ENCODE results near the gene NFIX.

Gene NFIX

GRCh38 chr19:13026462-13027370 is 31.4 kb downstream of the NFIX start:
- Histone ChIP-seq H3K79me2 (ENCODE audit: control insufficient read depth, insufficient read depth, low read length) (no peaks in the 10 kb centered on the region), H3K27me3 (ENCODE audit: insufficient read depth, low read length, poor library complexity) (peaks cover 76% of the 10 kb centered on the region), H3K36me3 (ENCODE audit: control insufficient read depth, insufficient read depth, low read length) (no peaks in the 10 kb centered on the region), H2BK5ac (ENCODE audit: low read length) (no peak overlapping the region), H2BK15ac (replicated peaks; ENCODE audit: low read depth) (no peak overlapping the region), H2BK120ac (ENCODE audit: low read depth, low read length) (no peak overlapping the region), H3K4me3 (ENCODE audit: low read length) (no peak overlapping the region), H3K56ac (ENCODE audit: low read length) (no peak overlapping the region), H3K9ac (ENCODE audit: low read length) (no peak overlapping the region), H4K8ac (ENCODE audit: low read depth, low read length) (no peak overlapping the region), H3K79me1 (ENCODE audit: low read length) (no peaks in the 10 kb centered on the region), H4K5ac (ENCODE audit: low read length) (no peak overlapping the region), H3K4me1 (ENCODE audit: control insufficient read depth, low read depth, low read length) (no peaks in the 10 kb centered on the region), H3K23ac (ENCODE audit: low read length) (no peak overlapping the region), H3K4me2 (ENCODE audit: low read length) (no peak overlapping the region), H3K18ac (ENCODE audit: low read length) (no peak overlapping the region), H3K27ac (ENCODE audit: low read depth, low read length) (no peak overlapping the region), H3K4ac (ENCODE audit: low read depth, low read length) (no peak overlapping the region), H2AK5ac (ENCODE audit: low read length) (no peak overlapping the region)
- WGBS (ENCODE audit: extremely low coverage, insufficient coverage, low lambda C conversion rate), result no CpG with 5 or more reads among the region's 14 CpGs
- DNase-seq, result no peak

- Histone ChIP-seq H3K27me3 (ENCODE audit: insufficient read depth, low read length, poor library complexity) (peaks cover 68% of the 10 kb centered on the region), H3K27ac (ENCODE audit: low read depth, low read length) (no peak overlapping the region), H4K5ac (ENCODE audit: low read length) (no peak overlapping the region), H3K36me3 (ENCODE audit: control insufficient read depth, insufficient read depth, low read length) (no peaks in the 10 kb centered on the region), H3K18ac (ENCODE audit: low read length) (no peak overlapping the region), H3K4me2 (ENCODE audit: low read length) (no peak overlapping the region), H3K4me1 (ENCODE audit: control insufficient read depth, low read depth, low read length) (no peaks in the 10 kb centered on the region), H3K4ac (ENCODE audit: low read depth, low read length) (no peak overlapping the region), H2BK5ac (ENCODE audit: low read length) (no peak overlapping the region), H3K23ac (ENCODE audit: low read length) (no peak overlapping the region), H3K9ac (ENCODE audit: low read length) (no peak overlapping the region), H4K8ac (ENCODE audit: low read depth, low read length) (no peak overlapping the region), H2AK5ac (ENCODE audit: low read length) (no peak overlapping the region), H3K79me2 (ENCODE audit: control insufficient read depth, insufficient read depth, low read length) (no peaks in the 10 kb centered on the region), H3K4me3 (ENCODE audit: low read length) (no peak overlapping the region), H3K79me1 (ENCODE audit: low read length) (no peaks in the 10 kb centered on the region), H2BK15ac (replicated peaks; ENCODE audit: low read depth) (no peak overlapping the region), H2BK120ac (ENCODE audit: low read depth, low read length) (no peak overlapping the region), H3K56ac (ENCODE audit: low read length) (no peak overlapping the region)
- WGBS (ENCODE audit: extremely low coverage, insufficient coverage, low lambda C conversion rate), result no CpG with 5 or more reads among the region's 6 CpGs
- no peak for DNase-seq
Observed at GRCh38 chr19:13027557-13027956, 32.3 kb downstream of the NFIX start.

- no peaks in the 10 kb centered on the region for H3K79me1 ChIP-seq (ENCODE audit: low read length)
- H3K18ac ChIP-seq (ENCODE audit: low read length), result no peak overlapping the region
- H2BK5ac ChIP-seq (ENCODE audit: low read length), result no peak overlapping the region
- no peak overlapping the region for H2BK15ac ChIP-seq (replicated peaks; ENCODE audit: low read depth)
- no peak overlapping the region for H3K56ac ChIP-seq (ENCODE audit: low read length)
- no peak overlapping the region for H3K4me3 ChIP-seq (ENCODE audit: low read length)
- no peak overlapping the region for H3K4me2 ChIP-seq (ENCODE audit: low read length)
- no peak overlapping the region for H3K23ac ChIP-seq (ENCODE audit: low read length)
- no peaks in the 10 kb centered on the region for H3K36me3 ChIP-seq (ENCODE audit: control insufficient read depth, insufficient read depth, low read length)
- no peak overlapping the region for H3K9ac ChIP-seq (ENCODE audit: low read length)
- H3K79me2 ChIP-seq (ENCODE audit: control insufficient read depth, insufficient read depth, low read length), result no peaks in the 10 kb centered on the region
- peaks cover 65% of the 10 kb centered on the region for H3K27me3 ChIP-seq (ENCODE audit: insufficient read depth, low read length, poor library complexity)
- no peak overlapping the region for H4K8ac ChIP-seq (ENCODE audit: low read depth, low read length)
- H2AK5ac ChIP-seq (ENCODE audit: low read length), result no peak overlapping the region
- no peak for DNase-seq
- no peaks in the 10 kb centered on the region for H3K4me1 ChIP-seq (ENCODE audit: control insufficient read depth, low read depth, low read length)
- WGBS (ENCODE audit: extremely low coverage, insufficient coverage, low lambda C conversion rate), result no CpG with 5 or more reads among the region's 3 CpGs
- H3K4ac ChIP-seq (ENCODE audit: low read depth, low read length), result no peak overlapping the region
- no peak overlapping the region for H2BK120ac ChIP-seq (ENCODE audit: low read depth, low read length)
- no peak overlapping the region for H3K27ac ChIP-seq (ENCODE audit: low read depth, low read length)
- H4K5ac ChIP-seq (ENCODE audit: low read length), result no peak overlapping the region
Observed at GRCh38 chr19:13028027-13028426, 32.8 kb downstream of the NFIX start.

GRCh38 chr19:13029301-13029880 is 34.1 kb downstream of the NFIX start:
- Histone ChIP-seq H3K4me3 (ENCODE audit: low read length) (no peak overlapping the region), H3K4me1 (ENCODE audit: control insufficient read depth, low read depth, low read length) (no peaks in the 10 kb centered on the region), H4K8ac (ENCODE audit: low read depth, low read length) (no peak overlapping the region), H3K18ac (ENCODE audit: low read length) (no peak overlapping the region), H2AK5ac (ENCODE audit: low read length) (no peak overlapping the region), H3K9ac (ENCODE audit: low read length) (no peak overlapping the region), H4K5ac (ENCODE audit: low read length) (no peak overlapping the region), H3K27me3 (ENCODE audit: insufficient read depth, low read length, poor library complexity) (peaks cover 55% of the 10 kb centered on the region), H3K23ac (ENCODE audit: low read length) (no peak overlapping the region), H3K79me2 (ENCODE audit: control insufficient read depth, insufficient read depth, low read length) (no peaks in the 10 kb centered on the region), H2BK15ac (replicated peaks; ENCODE audit: low read depth) (no peak overlapping the region), H3K79me1 (ENCODE audit: low read length) (no peaks in the 10 kb centered on the region), H3K56ac (ENCODE audit: low read length) (no peak overlapping the region), H3K27ac (ENCODE audit: low read depth, low read length) (no peak overlapping the region), H3K4me2 (ENCODE audit: low read length) (no peak overlapping the region), H3K36me3 (ENCODE audit: control insufficient read depth, insufficient read depth, low read length) (no peaks in the 10 kb centered on the region), H2BK120ac (ENCODE audit: low read depth, low read length) (no peak overlapping the region), H2BK5ac (ENCODE audit: low read length) (no peak overlapping the region), H3K4ac (ENCODE audit: low read depth, low read length) (no peak overlapping the region)
- DNase-seq, result no peak
- no CpG with 5 or more reads among the region's 9 CpGs for WGBS (ENCODE audit: extremely low coverage, insufficient coverage, low lambda C conversion rate)

GRCh38 chr19:13029893-13030292 is 34.6 kb downstream of the NFIX start:
- Histone ChIP-seq H4K5ac (ENCODE audit: low read length) (no peak overlapping the region), H3K27me3 (ENCODE audit: insufficient read depth, low read length, poor library complexity) (peaks cover 50% of the 10 kb centered on the region), H2BK120ac (ENCODE audit: low read depth, low read length) (no peak overlapping the region), H3K36me3 (ENCODE audit: control insufficient read depth, insufficient read depth, low read length) (no peaks in the 10 kb centered on the region), H3K4ac (ENCODE audit: low read depth, low read length) (no peak overlapping the region), H3K4me3 (ENCODE audit: low read length) (no peak overlapping the region), H3K23ac (ENCODE audit: low read length) (no peak overlapping the region), H3K18ac (ENCODE audit: low read length) (no peak overlapping the region), H4K8ac (ENCODE audit: low read depth, low read length) (no peak overlapping the region), H3K56ac (ENCODE audit: low read length) (no peak overlapping the region), H3K79me2 (ENCODE audit: control insufficient read depth, insufficient read depth, low read length) (no peaks in the 10 kb centered on the region), H3K4me1 (ENCODE audit: control insufficient read depth, low read depth, low read length) (no peaks in the 10 kb centered on the region), H3K4me2 (ENCODE audit: low read length) (no peak overlapping the region), H2BK15ac (replicated peaks; ENCODE audit: low read depth) (no peak overlapping the region), H3K9ac (ENCODE audit: low read length) (no peak overlapping the region), H2AK5ac (ENCODE audit: low read length) (no peak overlapping the region), H2BK5ac (ENCODE audit: low read length) (no peak overlapping the region), H3K79me1 (ENCODE audit: low read length) (no peaks in the 10 kb centered on the region), H3K27ac (ENCODE audit: low read depth, low read length) (no peak overlapping the region)
- DNase-seq, result no peak
- no CpG with 5 or more reads among the region's 10 CpGs for WGBS (ENCODE audit: extremely low coverage, insufficient coverage, low lambda C conversion rate)
